BE2C (cell line): ENCODE measurements around the gene XXYLT1.

Experiments
- DNase-seq: peaks from one replicate; pipeline ENCODE4 v3.0.0-alpha.2; 2020
- H3K27me3 ChIP-seq: fragments of 250-450 bp; sonication (Bioruptor Pico); 2 replicates; pipeline ENCODE4 v1.5.1; 2020; ENCODE audit warnings: mild to moderate bottlenecking
- H3K36me3 ChIP-seq: fragments of 250-450 bp; sonication (Bioruptor Pico); 2 replicates; pipeline ENCODE4 v1.5.1; 2020; ENCODE audit warnings: mild to moderate bottlenecking
- H3K4me1 ChIP-seq: fragments of 250-450 bp; sonication (Bioruptor Pico); 2 replicates; pipeline ENCODE4 v1.5.1; 2020
- H3K4me3 ChIP-seq: 2 replicates; pipeline ENCODE4 v1.5.1; 2011; ENCODE audit warnings: low read depth, low read length
- H3K9me3 ChIP-seq: fragments of 250-450 bp; sonication (Bioruptor Pico); 2 replicates; pipeline ENCODE4 v1.5.1; 2020
- CTCF ChIP-seq: IDR thresholded peaks from 2 replicates; pipeline ENCODE4 v1.5.1; 2012; ENCODE audit warnings: mild to moderate bottlenecking, low read depth, low read length

XXYLT1 gene

GRCh38 chr3:195249858-195250464 is 21.0 kb downstream of the XXYLT1 start:
- peaks cover 5% of the 10 kb centered on the region; the same call in 1 of the 2 replicates for H3K36me3 ChIP-seq
- no peak for DNase-seq
- H3K9me3 ChIP-seq = no peaks in the 10 kb centered on the region
- no peak for TF ChIP-seq CTCF
- no peaks in the 10 kb centered on the region for H3K27me3 ChIP-seq
- no peak overlapping the region for H3K4me3 ChIP-seq
- peaks cover 31% of the 10 kb centered on the region for H3K4me1 ChIP-seq

GRCh38 chr3:195249057-195249770 is 21.7 kb downstream of the XXYLT1 start:
- no peak overlapping the region for H3K4me3 ChIP-seq
- H3K9me3 ChIP-seq = no peaks in the 10 kb centered on the region
- peaks cover 5% of the 10 kb centered on the region; the same call in 1 of the 2 replicates for H3K36me3 ChIP-seq
- no peak for DNase-seq
- H3K27me3 ChIP-seq = no peaks in the 10 kb centered on the region
- peaks cover 32% of the 10 kb centered on the region for H3K4me1 ChIP-seq
- TF ChIP-seq CTCF = no peak

GRCh38 chr3:195248281-195248680 is 22.7 kb downstream of the XXYLT1 start:
- no peak overlapping the region for H3K4me3 ChIP-seq
- TF ChIP-seq CTCF = no peak
- no peaks in the 10 kb centered on the region for H3K9me3 ChIP-seq
- peaks cover 5% of the 10 kb centered on the region; the same call in 1 of the 2 replicates for H3K36me3 ChIP-seq
- no peaks in the 10 kb centered on the region for H3K27me3 ChIP-seq
- DNase-seq = no peak
- H3K4me1 ChIP-seq = peaks cover 36% of the 10 kb centered on the region

GRCh38 chr3:195247863-195248189 is 23.1 kb downstream of the XXYLT1 start:
- Histone ChIP-seq H3K36me3 (peaks cover 5% of the 10 kb centered on the region; the same call in 1 of the 2 replicates), H3K9me3 (no peaks in the 10 kb centered on the region), H3K4me1 (peaks cover 35% of the 10 kb centered on the region), H3K4me3 (no peak overlapping the region), H3K27me3 (no peaks in the 10 kb centered on the region)
- TF ChIP-seq CTCF = no peak
- DNase-seq = no peak

GRCh38 chr3:195247086-195247862 is 23.7 kb downstream of the XXYLT1 start:
- Histone ChIP-seq H3K9me3 (no peaks in the 10 kb centered on the region), H3K4me3 (no peak overlapping the region), H3K4me1 (peaks cover 35% of the 10 kb centered on the region), H3K27me3 (no peaks in the 10 kb centered on the region), H3K36me3 (peaks cover 5% of the 10 kb centered on the region; the same call in 1 of the 2 replicates)
- TF ChIP-seq CTCF = no peak
- DNase-seq = no peak
